ENCODE results near the gene WIZ. TPM values are rescaled to one million over a fixed set of nuclear protein-coding genes. Genes with fewer than 3 reads are reported as not detected.

The WIZ gene
- total RNA-seq, 1 experiment from 2014 or later: 31.9 TPM

GRCh38 chr19:15456871-15457700 is 7.3 kb upstream of the WIZ start:
- BruUV-seq (replicated peaks): no TSS peak
- peak; percentile 45 for DNase-seq
- CTCF ChIA-PET: no interaction called here
- no peaks in the 10 kb centered on the region for H3K36me3 Mint-ChIP-seq (ENCODE audit: insufficient read depth, unreplicated experiment)
- H3K4me3 Mint-ChIP-seq (ENCODE audit: low read depth, unreplicated experiment): peak overlapping the region; percentile 48
- H3K9me3 Mint-ChIP-seq (ENCODE audit: low read depth, unreplicated experiment): no peaks in the 10 kb centered on the region
- H3K27me3 Mint-ChIP-seq (ENCODE audit: unreplicated experiment): peaks cover 74% of the 10 kb centered on the region
- no peak overlapping the region for H3K27ac Mint-ChIP-seq (ENCODE audit: unreplicated experiment)
- TF ChIP-seq CTCF (IDR thresholded peaks at IDR 0.05; ENCODE audit: unreplicated experiment): no peak
- H3K4me1 Mint-ChIP-seq (ENCODE audit: low read depth, unreplicated experiment): no peaks in the 10 kb centered on the region
- intact Hi-C loops (cut with micrococcal nuclease; ENCODE audit: unreplicated experiment): no loop called here

GRCh38 chr19:15456441-15456840 is 6.7 kb upstream of the WIZ start:
- no peak overlapping the region for H3K4me3 Mint-ChIP-seq (ENCODE audit: low read depth, unreplicated experiment)
- H3K4me1 Mint-ChIP-seq (ENCODE audit: low read depth, unreplicated experiment): no peaks in the 10 kb centered on the region
- intact Hi-C loops (cut with micrococcal nuclease; ENCODE audit: unreplicated experiment): no loop called here
- CTCF ChIA-PET: no interaction called here
- no peaks in the 10 kb centered on the region for H3K9me3 Mint-ChIP-seq (ENCODE audit: low read depth, unreplicated experiment)
- DNase-seq: no peak
- BruUV-seq (replicated peaks): no TSS peak
- H3K27me3 Mint-ChIP-seq (ENCODE audit: unreplicated experiment): peaks cover 74% of the 10 kb centered on the region
- TF ChIP-seq CTCF (IDR thresholded peaks at IDR 0.05; ENCODE audit: unreplicated experiment): no peak
- no peaks in the 10 kb centered on the region for H3K36me3 Mint-ChIP-seq (ENCODE audit: insufficient read depth, unreplicated experiment)
- H3K27ac Mint-ChIP-seq (ENCODE audit: unreplicated experiment): no peak overlapping the region

- Mint-ChIP-seq H3K36me3 (ENCODE audit: insufficient read depth, unreplicated experiment) (no peaks in the 10 kb centered on the region), H3K27me3 (ENCODE audit: unreplicated experiment) (peaks cover 71% of the 10 kb centered on the region), H3K27ac (ENCODE audit: unreplicated experiment) (no peak overlapping the region), H3K4me3 (ENCODE audit: low read depth, unreplicated experiment) (no peak overlapping the region), H3K4me1 (ENCODE audit: low read depth, unreplicated experiment) (peaks cover under 1% of the 10 kb centered on the region), H3K9me3 (ENCODE audit: low read depth, unreplicated experiment) (no peaks in the 10 kb centered on the region)
- no peak for DNase-seq
- CTCF ChIA-PET: no interaction called here
- intact Hi-C loops (cut with micrococcal nuclease; ENCODE audit: unreplicated experiment): no loop called here
- BruUV-seq (replicated peaks): no TSS peak
- no peak for TF ChIP-seq CTCF (IDR thresholded peaks at IDR 0.05; ENCODE audit: unreplicated experiment)
These were observed 6.2 kb upstream of the WIZ start for GRCh38 chr19:15455996-15456395.

- intact Hi-C loops (cut with micrococcal nuclease; ENCODE audit: unreplicated experiment): no loop called here
- peaks cover 60% of the 10 kb centered on the region for H3K27me3 Mint-ChIP-seq (ENCODE audit: unreplicated experiment)
- BruUV-seq (replicated peaks): no TSS peak
- CTCF ChIA-PET: interaction anchor here (0.7 kb wide), 1 partner anchor 35 kb away, joined by 3 read pairs; the partner anchor contains the start of gene AKAP8L
- DNase-seq: peak; percentile 28
- no peak overlapping the region for H3K4me3 Mint-ChIP-seq (ENCODE audit: low read depth, unreplicated experiment)
- no peak for TF ChIP-seq CTCF (IDR thresholded peaks at IDR 0.05; ENCODE audit: unreplicated experiment)
- H3K4me1 Mint-ChIP-seq (ENCODE audit: low read depth, unreplicated experiment): peaks cover 10% of the 10 kb centered on the region
- no peaks in the 10 kb centered on the region for H3K9me3 Mint-ChIP-seq (ENCODE audit: low read depth, unreplicated experiment)
- H3K27ac Mint-ChIP-seq (ENCODE audit: unreplicated experiment): no peak overlapping the region
- peaks cover 7% of the 10 kb centered on the region for H3K36me3 Mint-ChIP-seq (ENCODE audit: insufficient read depth, unreplicated experiment)
These were observed 4.4 kb upstream of the WIZ start for GRCh38 chr19:15453906-15454860.
